PC-9 (cell line): ENCODE measurements around the gene RNASE9. TPM values are rescaled to one million over a fixed set of nuclear protein-coding genes. Genes with fewer than 3 reads are reported as not detected.
A peak's percentile ranks its signal among the peaks of the same experiment; 100 is the strongest.

Experiments used
- BruUV-seq: library from RNA; stranded (reverse); fragments of 400-500 nt; replicated peaks from 2 replicates; lab custom pipeline; 2021; lab: Mats Ljungman, UMichigan
- CTCF ChIA-PET: fragments of 300-600 bp; sonication (Branson Sonifier 250); formaldehyde crosslinking; loops from one replicate; lab custom pipeline; 2022; ENCODE audit warnings: antibody characterized with exemption; lab: Charles Lee
- POLR2A ChIA-PET: fragments of 300-600 bp; sonication (Branson Sonifier 250); formaldehyde crosslinking; loops from one replicate; lab custom pipeline; 2022; ENCODE audit warnings: antibody characterized with exemption; ENCODE audit not compliant: unreplicated experiment; lab: Charles Lee
- DNase-seq, 2 experiments: peaks; one replicate each; pipeline versions ENCODE4 v3.0.0 to v3.0.0-alpha.2; 2015 to 2022; ENCODE audit warnings: mixed read lengths in 1 of 2
- H2AFZ ChIP-seq: fragments of 200-600 bp; sonication (generic); 2 replicates; pipeline ENCODE4 v1.8.1; 2017; ENCODE audit warnings: antibody characterized with exemption
- H3F3A ChIP-seq: fragments of 200-600 bp; sonication (generic); 2 replicates; pipeline ENCODE4 v1.8.1; 2017; ENCODE audit warnings: antibody characterized with exemption, mild to moderate bottlenecking, low read depth; ENCODE audit not compliant: insufficient read depth
- H3K27ac ChIP-seq: fragments of 200-600 bp; sonication (generic); 2 replicates; pipeline ENCODE4 v1.6.1; 2016; ENCODE audit warnings: mixed run types
- H3K27me3 ChIP-seq: fragments of 200-600 bp; sonication (generic); 2 replicates; pipeline ENCODE4 v1.6.1; 2016; ENCODE audit warnings: low read depth, mixed run types; ENCODE audit not compliant: insufficient read depth
- H3K36me3 ChIP-seq: fragments of 200-600 bp; sonication (generic); 2 replicates; pipeline ENCODE4 v1.6.1; 2016; ENCODE audit warnings: low read depth, mixed run types
- H3K4me1 ChIP-seq: fragments of 200-600 bp; sonication (generic); replicated peaks from 2 replicates; pipeline ENCODE4 v1.6.1; 2016; ENCODE audit warnings: mixed run types; ENCODE audit not compliant: insufficient read depth
- H3K4me2 ChIP-seq: fragments of 200-600 bp; sonication (generic); 2 replicates; pipeline ENCODE4 v1.6.1; 2017; ENCODE audit warnings: mixed run types
- H3K4me3 ChIP-seq: fragments of 200-600 bp; sonication (generic); 2 replicates; pipeline ENCODE4 v1.6.1; 2016; ENCODE audit warnings: mixed run types
- H3K79me2 ChIP-seq: fragments of 200-600 bp; sonication (generic); 2 replicates; pipeline ENCODE4 v1.6.1; 2017; ENCODE audit warnings: low read depth, mixed run types
- H3K9me2 ChIP-seq: fragments of 200-600 bp; sonication (generic); 2 replicates; pipeline ENCODE4 v1.8.1; 2017; ENCODE audit warnings: mild to moderate bottlenecking; ENCODE audit not compliant: insufficient read depth
- H3K9me3 ChIP-seq: fragments of 200-600 bp; sonication (generic); 2 replicates; pipeline ENCODE4 v1.8.1; 2016; ENCODE audit warnings: low read depth; ENCODE audit not compliant: insufficient read depth
- H4K20me1 ChIP-seq: fragments of 200-600 bp; sonication (generic); 2 replicates; pipeline ENCODE4 v1.8.1; 2017; ENCODE audit not compliant: insufficient read depth
- CTCF ChIP-seq: fragments of 200-600 bp; sonication (generic); conservative IDR thresholded peaks from 2 replicates; pipeline ENCODE4 v1.6.1; 2017; ENCODE audit warnings: mixed run types, antibody characterized with exemption, mild to moderate bottlenecking, moderate library complexity
- EZH2 ChIP-seq: fragments of 200-600 bp; sonication (generic); IDR thresholded peaks from 2 replicates; pipeline ENCODE4 v1.8.0; 2017; ENCODE audit warnings: antibody characterized with exemption, low read depth
- intact Hi-C: fragments of 100-400 bp; cut with micrococcal nuclease; formaldehyde crosslinking; loops from one replicate; pipeline ENCODE4 v1.10.0; 2022; ENCODE audit not compliant: unreplicated experiment
- total RNA-seq: library from RNA; stranded (reverse); gene quantifications from 2 replicates; pipeline ENCODE4 v1.2.3, GENCODE V29; 2021

RNASE9 gene
- total RNA-seq, 1 experiment from 2014 or later, result not detected

- intact Hi-C loops, result loop anchor here (10.0 kb wide), 1 partner anchor 65 kb away; no protein-coding TSS in a partner anchor
Observed at GRCh38 chr14:20539906-20540305, 20.9 kb downstream of the RNASE9 start.

GRCh38 chr14:20530771-20531571 lies 29.9 kb downstream of the RNASE9 start:
- no peaks in the 10 kb centered on the region for H3K79me2 ChIP-seq
- no peaks in the 10 kb centered on the region for H3K36me3 ChIP-seq
- H3K4me2 ChIP-seq, result no peak overlapping the region
- H3F3A ChIP-seq, result no peaks in the 10 kb centered on the region
- H3K9me2 ChIP-seq, result no peaks in the 10 kb centered on the region
- TF ChIP-seq CTCF, result peak; percentile 65
- TF ChIP-seq EZH2, result no peak
- BruUV-seq, result no TSS peak
- H3K27ac ChIP-seq, result no peak overlapping the region
- H4K20me1 ChIP-seq, result no peaks in the 10 kb centered on the region
- no peak overlapping the region for H3K4me3 ChIP-seq
- DNase-seq, result peak; percentile 38 to 42
- ChIA-PET POLR2A (no interaction called here), CTCF (no interaction called here)
- intact Hi-C loops, result loop anchor here (10.0 kb wide), 1 partner anchor 74 kb away; no protein-coding TSS in a partner anchor
- no peaks in the 10 kb centered on the region for H3K9me3 ChIP-seq
- no peaks in the 10 kb centered on the region for H3K4me1 ChIP-seq
- no peaks in the 10 kb centered on the region for H3K27me3 ChIP-seq
- H2AFZ ChIP-seq, result no peak overlapping the region

More at GRCh38 chr14:20539906-20540305, 20.9 kb downstream of the RNASE9 start:
- TF ChIP-seq CTCF (no peak), EZH2 (no peak)
- Histone ChIP-seq H3K9me3 (no peaks in the 10 kb centered on the region), H3F3A (no peaks in the 10 kb centered on the region), H3K4me3 (no peak overlapping the region), H4K20me1 (no peaks in the 10 kb centered on the region), H3K27me3 (no peaks in the 10 kb centered on the region), H3K4me2 (no peak overlapping the region), H2AFZ (no peak overlapping the region), H3K9me2 (no peaks in the 10 kb centered on the region), H3K4me1 (no peaks in the 10 kb centered on the region), H3K27ac (no peak overlapping the region), H3K36me3 (no peaks in the 10 kb centered on the region), H3K79me2 (no peaks in the 10 kb centered on the region)
- no peak for DNase-seq
- ChIA-PET POLR2A (no interaction called here), CTCF (no interaction called here)
- BruUV-seq, result no TSS peak

GRCh38 chr14:20529806-20530205 lies 31.0 kb downstream of the RNASE9 start:
- Histone ChIP-seq H3K36me3 (no peaks in the 10 kb centered on the region), H3F3A (no peaks in the 10 kb centered on the region), H3K27me3 (no peaks in the 10 kb centered on the region), H3K9me2 (no peaks in the 10 kb centered on the region), H3K4me1 (no peaks in the 10 kb centered on the region), H3K27ac (no peak overlapping the region), H3K79me2 (no peaks in the 10 kb centered on the region), H4K20me1 (no peaks in the 10 kb centered on the region), H3K9me3 (no peaks in the 10 kb centered on the region), H2AFZ (no peak overlapping the region), H3K4me2 (no peak overlapping the region), H3K4me3 (no peak overlapping the region)
- TF ChIP-seq CTCF (no peak), EZH2 (no peak)
- DNase-seq, result no peak
- BruUV-seq, result no TSS peak
- POLR2A ChIA-PET, result no interaction called here
- intact Hi-C loops, result loop anchor here (10.0 kb wide), 1 partner anchor 75 kb away; no protein-coding TSS in a partner anchor
- CTCF ChIA-PET, result no interaction called here
